NT2/D1 (cell line): ENCODE data around the gene DAAM1.

Experiments used
- DNase-seq: peaks from one replicate; pipeline ENCODE4 v3.0.0-alpha.2; 2011; ENCODE audit warnings: low read depth, low spot score
- H3K27me3 ChIP-seq: 2 replicates; pipeline ENCODE4 v1.6.0; 2011; ENCODE audit warnings: mild to moderate bottlenecking; ENCODE audit not compliant: insufficient read length, insufficient read depth
- H3K36me3 ChIP-seq: 2 replicates; pipeline ENCODE4 v1.6.1; 2011; ENCODE audit warnings: mild to moderate bottlenecking, low read length, mixed read lengths; ENCODE audit not compliant: insufficient read depth, insufficient read length
- H3K4me1 ChIP-seq: 2 replicates; pipeline ENCODE4 v1.5.1; 2011; ENCODE audit not compliant: insufficient read depth, insufficient read length
- H3K4me3 ChIP-seq: 2 replicates; pipeline ENCODE4 v1.5.1; 2011; ENCODE audit warnings: low read depth; ENCODE audit not compliant: insufficient read length
- H3K9ac ChIP-seq: 2 replicates; pipeline ENCODE4 v1.6.0; 2011; ENCODE audit warnings: low read depth; ENCODE audit not compliant: insufficient read length
- H3K9me3 ChIP-seq: 2 replicates; pipeline ENCODE4 v1.5.1; 2011; ENCODE audit warnings: mild to moderate bottlenecking, low read length; ENCODE audit not compliant: insufficient read depth
- SUZ12 ChIP-seq: IDR thresholded peaks from 2 replicates; pipeline ENCODE4 v1.6.1; 2011; ENCODE audit not compliant: insufficient read length, insufficient read depth; ENCODE audit errors: extremely low read depth
- YY1 ChIP-seq: IDR thresholded peaks from 2 replicates; pipeline ENCODE4 v1.6.1; 2011; ENCODE audit not compliant: insufficient read length, insufficient read depth
- ZNF274 ChIP-seq: IDR thresholded peaks from 2 replicates; pipeline ENCODE4 v1.6.1; 2011; ENCODE audit warnings: mild to moderate bottlenecking, low read depth, low read length

Gene DAAM1

DNA sequence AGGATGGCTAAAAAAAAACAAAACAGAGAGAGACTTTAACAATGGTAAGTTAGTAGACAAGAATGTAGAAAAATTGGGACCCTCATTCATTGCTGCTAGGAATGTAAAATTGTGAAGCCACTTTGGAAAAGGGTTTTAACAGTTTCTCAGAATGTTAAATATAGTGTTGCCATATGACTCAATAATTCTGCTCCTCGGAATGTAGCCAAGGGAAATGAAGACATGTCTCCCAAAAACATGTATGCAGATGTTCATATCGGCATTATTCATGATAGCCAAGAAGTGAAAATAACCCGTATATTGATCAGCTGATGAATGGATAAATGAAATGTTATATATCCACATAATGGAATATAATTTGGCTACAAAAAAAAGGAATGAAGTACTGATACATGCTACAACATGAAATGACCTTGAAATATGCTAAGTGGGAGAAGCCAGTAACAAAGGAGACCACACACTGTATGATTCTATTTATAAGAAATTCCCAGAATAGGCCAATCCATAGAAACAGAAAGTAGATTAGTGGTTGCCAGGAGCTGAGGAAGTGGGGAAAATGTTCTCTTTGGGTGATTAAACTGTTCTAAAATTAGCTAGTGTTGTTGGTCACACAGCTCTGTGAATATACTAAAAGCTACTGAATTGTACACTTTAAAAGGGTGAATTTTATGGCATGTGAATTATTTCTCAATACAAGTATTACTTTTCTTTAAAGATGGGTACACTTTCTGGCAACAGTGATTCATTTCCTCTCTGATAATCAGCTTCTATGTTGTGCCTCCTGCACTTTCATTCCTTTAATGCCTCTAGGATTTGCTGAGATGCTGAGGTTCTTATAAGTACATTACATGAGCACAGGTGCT, 132.5 kb downstream of the DAAM1 start:
- no peaks in the 10 kb centered on the region for H3K27me3 ChIP-seq
- no peaks in the 10 kb centered on the region for H3K9me3 ChIP-seq
- no peak overlapping the region for H3K9ac ChIP-seq
- TF ChIP-seq SUZ12 (no peak), ZNF274 (no peak), YY1 (no peak)
- H3K4me1 ChIP-seq, result no peaks in the 10 kb centered on the region
- H3K4me3 ChIP-seq, result no peak overlapping the region
- DNase-seq, result no peak
- H3K36me3 ChIP-seq, result peaks cover 6% of the 10 kb centered on the region

DNA sequence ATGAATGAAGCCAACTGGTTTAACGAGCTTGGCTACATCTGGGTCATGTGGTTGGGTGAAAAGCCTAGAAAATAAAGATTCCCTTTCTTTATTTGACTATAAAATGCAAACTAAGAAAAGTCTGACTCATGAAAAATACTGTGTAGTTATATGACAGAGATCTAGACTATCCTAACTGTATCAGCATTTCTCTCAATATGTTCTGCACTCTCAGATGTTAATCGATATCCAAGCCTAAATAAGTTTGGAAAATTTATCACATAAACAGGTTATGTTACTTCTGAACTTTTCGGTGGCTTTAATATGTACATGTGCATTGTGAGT, 133.1 kb downstream of the DAAM1 start:
- H3K4me3 ChIP-seq, result no peak overlapping the region
- H3K36me3 ChIP-seq, result peaks cover 8% of the 10 kb centered on the region
- no peak for DNase-seq
- H3K9me3 ChIP-seq, result no peaks in the 10 kb centered on the region
- no peak overlapping the region for H3K9ac ChIP-seq
- no peaks in the 10 kb centered on the region for H3K27me3 ChIP-seq
- TF ChIP-seq YY1 (no peak), ZNF274 (no peak), SUZ12 (no peak)
- H3K4me1 ChIP-seq, result no peaks in the 10 kb centered on the region

GRCh38 chr14:59325906-59326305, 137.4 kb downstream of the DAAM1 start:
- H3K9ac ChIP-seq, result no peak overlapping the region
- peaks cover 8% of the 10 kb centered on the region for H3K36me3 ChIP-seq
- H3K9me3 ChIP-seq, result no peaks in the 10 kb centered on the region
- H3K27me3 ChIP-seq, result no peaks in the 10 kb centered on the region
- H3K4me3 ChIP-seq, result no peak overlapping the region
- TF ChIP-seq ZNF274 (no peak), SUZ12 (no peak), YY1 (no peak)
- DNase-seq, result no peak
- H3K4me1 ChIP-seq, result peaks cover 3% of the 10 kb centered on the region

GRCh38 chr14:59328454-59328853, 140.0 kb downstream of the DAAM1 start:
- no peaks in the 10 kb centered on the region for H3K27me3 ChIP-seq
- peaks cover 15% of the 10 kb centered on the region for H3K36me3 ChIP-seq
- no peak overlapping the region for H3K4me3 ChIP-seq
- TF ChIP-seq ZNF274 (no peak), YY1 (no peak), SUZ12 (no peak)
- no peak overlapping the region for H3K9ac ChIP-seq
- H3K9me3 ChIP-seq, result no peaks in the 10 kb centered on the region
- H3K4me1 ChIP-seq, result peaks cover 3% of the 10 kb centered on the region
- DNase-seq, result no peak

DNA sequence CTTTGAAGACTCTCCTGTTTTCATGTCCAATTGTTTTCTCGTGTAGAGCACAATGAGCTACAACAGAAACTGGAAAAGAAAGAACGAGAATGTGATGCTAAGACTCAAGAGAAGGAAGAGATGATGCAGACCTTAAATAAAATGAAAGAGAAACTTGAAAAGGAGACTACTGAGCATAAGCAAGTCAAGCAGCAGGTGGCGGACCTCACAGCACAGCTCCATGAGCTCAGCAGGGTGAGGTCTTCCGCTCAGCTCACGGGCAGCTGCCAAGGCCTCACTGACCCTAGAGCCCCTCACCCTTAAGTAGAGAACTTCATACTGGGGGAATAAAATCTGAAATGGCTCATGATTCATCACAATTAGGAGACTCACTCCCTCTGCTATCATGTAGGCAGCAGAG, 142.0 kb downstream of the DAAM1 start:
- TF ChIP-seq SUZ12 (no peak), ZNF274 (no peak), YY1 (no peak)
- H3K9me3 ChIP-seq, result no peaks in the 10 kb centered on the region
- H3K36me3 ChIP-seq, result peaks cover 15% of the 10 kb centered on the region
- H3K4me1 ChIP-seq, result peaks cover 3% of the 10 kb centered on the region
- no peak overlapping the region for H3K4me3 ChIP-seq
- no peak overlapping the region for H3K9ac ChIP-seq
- no peaks in the 10 kb centered on the region for H3K27me3 ChIP-seq
- no peak for DNase-seq

DNA sequence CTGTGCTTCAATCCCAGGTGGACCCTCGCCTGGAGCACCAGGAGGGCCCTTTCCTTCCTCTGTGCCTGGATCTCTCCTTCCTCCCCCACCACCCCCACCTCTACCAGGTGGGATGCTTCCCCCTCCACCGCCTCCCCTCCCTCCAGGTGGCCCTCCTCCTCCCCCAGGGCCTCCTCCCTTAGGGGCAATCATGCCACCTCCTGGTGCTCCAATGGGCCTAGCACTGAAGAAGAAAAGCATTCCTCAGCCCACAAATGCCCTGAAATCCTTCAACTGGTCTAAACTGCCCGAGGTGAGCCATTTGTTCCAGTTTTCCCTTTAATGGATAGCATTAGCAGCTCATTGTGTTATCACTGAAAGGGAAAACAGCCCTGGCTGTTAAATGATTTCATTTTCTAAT, 142.8 kb downstream of the DAAM1 start:
- Histone ChIP-seq H3K4me3 (no peak overlapping the region), H3K27me3 (no peaks in the 10 kb centered on the region), H3K36me3 (peaks cover 8% of the 10 kb centered on the region), H3K4me1 (peaks cover 3% of the 10 kb centered on the region), H3K9me3 (no peaks in the 10 kb centered on the region), H3K9ac (no peak overlapping the region)
- no peak for DNase-seq
- TF ChIP-seq ZNF274 (no peak), YY1 (no peak)

DNA sequence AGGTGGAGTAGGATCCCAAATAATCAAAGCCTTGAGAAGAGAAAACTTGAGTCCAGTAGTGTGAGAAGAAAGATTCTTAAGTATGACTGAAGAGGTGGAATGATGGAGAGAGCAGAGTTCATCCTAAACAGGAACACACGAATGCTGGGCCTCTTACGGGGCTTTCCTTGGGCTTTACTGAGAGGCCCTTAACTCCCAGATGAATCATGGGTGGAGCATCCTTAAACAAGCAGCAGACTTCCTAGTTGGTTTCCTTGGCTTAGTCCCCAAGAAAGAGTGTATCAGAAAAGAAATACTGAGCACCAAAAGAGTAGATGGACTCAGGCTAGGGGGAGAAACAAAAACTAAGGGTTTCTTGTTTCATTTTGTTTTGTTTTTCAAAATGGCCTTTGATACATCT, 144.3 kb downstream of the DAAM1 start:
- TF ChIP-seq YY1 (no peak), SUZ12 (no peak), ZNF274 (no peak)
- peaks cover 5% of the 10 kb centered on the region for H3K4me1 ChIP-seq
- no peaks in the 10 kb centered on the region for H3K9me3 ChIP-seq
- H3K36me3 ChIP-seq, result peaks cover 8% of the 10 kb centered on the region
- H3K9ac ChIP-seq, result no peak overlapping the region
- no peak for DNase-seq
- no peak overlapping the region for H3K4me3 ChIP-seq
- H3K27me3 ChIP-seq, result no peaks in the 10 kb centered on the region
